Lung (tissue), 12 donors: ENCODE measurements around the gene PRR12. TPM values are rescaled to one million over a fixed set of nuclear protein-coding genes. Genes with fewer than 3 reads are reported as not detected.

Experiments used
- ATAC-seq: fragments of 200-7000 bp; cut with Tn5 transposase; one replicate; pipeline ENCODE4 v1.9.1; 2020; ENCODE audit warnings: moderate number of reproducible peaks; ENCODE audit not compliant: insufficient read depth, low FRiP score
- DNase-seq, 3 donors: peaks; one replicate each; pipeline ENCODE4 v3.0.0-alpha.2; 2013 to 2017
- H3K27ac ChIP-seq, 2 donors: one replicate each; pipeline ENCODE4 v1.5.1; 2013; ENCODE audit warnings: mild to moderate bottlenecking in 2 of 2, moderate library complexity in 2 of 2, control low read depth in 1 of 2, inconsistent platforms in 1 of 2, low read depth in 1 of 2, low read length in 1 of 2
- H3K27me3 ChIP-seq, 3 donors: one replicate each; pipeline ENCODE4 v1.5.1; 2013; ENCODE audit warnings: low read length in 2 of 3; ENCODE audit not compliant: control insufficient read depth in 3 of 3, insufficient read depth in 3 of 3
- H3K36me3 ChIP-seq, 4 donors: one replicate each; pipeline ENCODE4 v1.5.1; 2013; ENCODE audit warnings: low read length in 4 of 4, mild to moderate bottlenecking in 1 of 4, moderate library complexity in 1 of 4; ENCODE audit not compliant: control insufficient read depth in 4 of 4, insufficient read depth in 4 of 4
- H3K4me1 ChIP-seq, 5 donors: one replicate each; pipeline ENCODE4 v1.5.1; 2013; ENCODE audit warnings: low read length in 5 of 5, mild to moderate bottlenecking in 2 of 5, moderate library complexity in 1 of 5; ENCODE audit not compliant: control insufficient read depth in 5 of 5, insufficient read depth in 5 of 5
- H3K4me3 ChIP-seq: one replicate; pipeline ENCODE4 v1.5.1; 2013; ENCODE audit warnings: mild to moderate bottlenecking, control low read depth, moderate library complexity
- H3K9ac ChIP-seq, 2 donors: one replicate each; pipeline ENCODE4 v1.5.1; 2013; ENCODE audit warnings: low read length in 2 of 2, control low read depth in 1 of 2; ENCODE audit not compliant: insufficient read depth in 1 of 2
- H3K9me3 ChIP-seq, 4 donors: one replicate each; pipeline ENCODE4 v1.5.1; 2013; ENCODE audit warnings: low read length in 3 of 4, mild to moderate bottlenecking in 1 of 4, moderate library complexity in 1 of 4; ENCODE audit not compliant: control insufficient read depth in 4 of 4, insufficient read depth in 3 of 4
- CTCF ChIP-seq: IDR thresholded peaks from 2 replicates; pipeline ENCODE4 v1.5.1; 2012; ENCODE audit warnings: mild to moderate bottlenecking; ENCODE audit errors: control extremely low read depth, extremely low read depth
- WGBS, 2 donors: extraction: QIAGEN DNeasy Blood & Tissue Kit; methylation state at CpG; one replicate each; pipeline ENCODE4 v1.1.7; 2013; 5-methylcytosine and 5-hydroxymethylcytosine counted together
- polyA plus RNA-seq, 2 donors: library from polyadenylated mRNA; stranded (reverse); fragments of 200-250 nt; gene quantifications; one replicate each; pipeline ENCODE4 v1.2.1, GENCODE V29; 2013
- total RNA-seq, 2 donors: library from RNA; depleted of rRNA in 1 of 2; stranded (reverse); fragments of >200 nt in 1 of 2; gene quantifications; one replicate each; pipeline ENCODE4 v1.2.1, GENCODE V29; 2014 to 2021
- donor health status: control.
- donor health status: control.
- donor health status: Bipolar disorder and iron deficiency.
- donor health status: healthy.
- donor health status: DM: yes; HTN: yes; CAD: no.

Gene PRR12
- total and polyA plus RNA-seq, 4 donors = 7.6 to 32.4 (median 16.8) TPM

DNA sequence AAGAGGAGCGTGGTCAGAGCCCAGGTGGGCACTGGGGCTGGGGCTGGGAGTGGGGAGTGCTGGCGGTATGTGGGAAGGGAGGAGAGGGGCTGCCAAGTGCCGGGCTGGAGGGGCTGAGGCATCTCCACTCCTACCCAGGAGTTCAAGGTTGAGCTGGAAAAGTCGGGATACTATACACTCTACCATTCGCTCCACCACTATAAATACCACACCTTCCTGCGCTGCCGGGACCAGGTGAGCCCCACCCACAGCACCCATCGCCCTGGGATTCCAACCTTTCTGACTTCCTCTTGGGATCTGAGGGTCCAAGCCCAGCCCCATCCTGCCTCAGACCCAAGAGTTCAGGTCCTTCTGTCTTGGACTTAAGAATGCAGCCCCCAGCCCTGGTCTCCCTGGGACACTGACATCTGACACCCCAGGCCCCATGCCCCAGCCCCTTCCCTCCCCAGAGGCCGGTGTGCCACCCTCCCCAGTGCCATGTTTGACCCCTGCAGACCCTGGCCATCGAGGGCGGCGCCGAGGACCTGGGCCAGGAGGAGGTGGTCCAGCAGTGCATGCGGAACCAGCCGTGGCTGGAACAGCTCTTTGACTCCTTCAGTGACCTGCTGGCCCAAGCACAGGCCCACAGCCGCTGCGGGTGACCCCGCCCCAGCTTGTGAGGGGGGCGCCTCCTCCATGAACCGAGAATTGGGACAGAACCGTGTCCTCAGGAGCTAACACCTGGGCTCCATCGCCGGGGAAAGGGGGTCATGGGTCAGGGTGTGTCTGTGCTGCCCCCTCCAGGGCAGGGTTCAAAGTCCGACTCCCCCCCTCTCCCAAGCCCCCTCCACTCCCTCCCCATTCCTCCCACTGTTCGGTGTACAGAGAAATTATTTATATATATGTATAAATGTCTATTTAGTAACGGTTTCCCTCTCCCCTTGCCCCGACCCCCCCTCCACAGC lies 34.3 kb downstream of the PRR12 start:
- Histone ChIP-seq H3K4me1 (peaks cover 0 to 4% (median 0%) of the 10 kb centered on the region in 5 donors), H3K4me3 (no peak overlapping the region), H3K9me3 (no peaks in the 10 kb centered on the region), H3K9ac (no peak overlapping the region), H3K36me3 (peaks cover 8 to 33% (median 16%) of the 10 kb centered on the region in 4 donors), H3K27me3 (no peaks in the 10 kb centered on the region), H3K27ac (no peak overlapping the region)
- DNase-seq = no peak
- ATAC-seq = no peak
- WGBS, 2 donors = 84 to 85% methylated on average over 27 of the region's 27 CpGs
- no peak for TF ChIP-seq CTCF

- DNase-seq (peak; percentile 40 to 63 (median 57)), ATAC-seq (no peak)
- peaks cover 6 to 27% (median 15%) of the 10 kb centered on the region in 4 donors for H3K36me3 ChIP-seq
- peaks cover 0 to 6% (median 4%) of the 10 kb centered on the region in 5 donors for H3K4me1 ChIP-seq
- H3K9ac ChIP-seq = no peak overlapping the region
- 70 to 83% methylated on average over 11 of the region's 11 CpGs for WGBS, 2 donors
- TF ChIP-seq CTCF = no peak
- H3K9me3 ChIP-seq = no peaks in the 10 kb centered on the region
- H3K27me3 ChIP-seq = no peaks in the 10 kb centered on the region
- H3K27ac ChIP-seq = no peak overlapping the region
- no peak overlapping the region for H3K4me3 ChIP-seq
Observed at GRCh38 chr19:49626226-49626625, 35.2 kb downstream of the PRR12 start.

- H3K36me3 ChIP-seq = peaks cover 0 to 18% (median 11%) of the 10 kb centered on the region in 4 donors
- WGBS, 2 donors = 90 to 96% methylated on average over 9 of the region's 9 CpGs
- H3K9ac ChIP-seq = no peak overlapping the region
- DNase-seq (no peak), ATAC-seq (no peak)
- H3K4me1 ChIP-seq = peaks cover 0 to 14% (median 5%) of the 10 kb centered on the region in 5 donors
- H3K27me3 ChIP-seq = no peaks in the 10 kb centered on the region
- no peak overlapping the region for H3K27ac ChIP-seq
- no peak overlapping the region for H3K4me3 ChIP-seq
- TF ChIP-seq CTCF = no peak
- H3K9me3 ChIP-seq = no peaks in the 10 kb centered on the region
Observed at GRCh38 chr19:49629659-49630058, 38.7 kb downstream of the PRR12 start.
